CD4-positive, alpha-beta memory T cell (primary cell): ENCODE results near the gene TNNI2. TPM values are rescaled to one million over a fixed set of nuclear protein-coding genes. Genes with fewer than 3 reads are reported as not detected.

Experiments used
- CTCF ChIA-PET: fragments of 350-600 bp; sonication (Branson Sonifier 250); formaldehyde crosslinking; loops from one replicate; lab custom pipeline; 2021; ENCODE audit warnings: inconsistent platforms; ENCODE audit not compliant: partially characterized antibody; lab: Charles Lee
- POLR2A ChIA-PET: fragments of 350-600 bp; sonication (Branson Sonifier 250); formaldehyde crosslinking; loops from one replicate; lab custom pipeline; 2021; ENCODE audit not compliant: partially characterized antibody; lab: Charles Lee
- DNase-seq, 5 donors: peaks; one replicate each; pipeline versions ENCODE4 v3.0.0 to v3.0.0-alpha.2; 2020 to 2022; ENCODE audit warnings: mixed read lengths in 1 of 5
- H3K27ac ChIP-seq: one replicate; pipeline ENCODE4 v1.7.0; 2013; ENCODE audit warnings: low read depth, low read length
- H3K27me3 ChIP-seq: 2 replicates; pipeline ENCODE4 v1.7.0; 2013; ENCODE audit warnings: mild to moderate bottlenecking, low read length, moderate library complexity; ENCODE audit not compliant: insufficient read depth
- H3K36me3 ChIP-seq: 2 replicates; pipeline ENCODE4 v1.7.0; 2013; ENCODE audit warnings: mild to moderate bottlenecking, low read length, moderate library complexity; ENCODE audit not compliant: insufficient read depth
- H3K4me1 ChIP-seq: 2 replicates; pipeline ENCODE4 v1.7.0; 2013; ENCODE audit warnings: mild to moderate bottlenecking, low read length, moderate library complexity; ENCODE audit not compliant: insufficient read depth
- H3K4me3 ChIP-seq, 2 donors: one replicate each; pipeline ENCODE4 v1.7.0; 2013; ENCODE audit warnings: low read length in 2 of 2, mild to moderate bottlenecking in 1 of 2
- H3K9me3 ChIP-seq, 2 donors: one replicate each; pipeline ENCODE4 v1.7.0; 2013; ENCODE audit warnings: low read length in 2 of 2, control low read depth in 1 of 2; ENCODE audit not compliant: control insufficient read depth in 1 of 2
- H3K27ac Mint-ChIP-seq, 7 donors: one replicate each; pipeline ENCODE4 v1.8.0; 2020 to 2021; ENCODE audit warnings: mixed read lengths in 7 of 7, mild to moderate bottlenecking in 6 of 7, inconsistent platforms in 3 of 7, moderate library complexity in 3 of 7
- H3K27me3 Mint-ChIP-seq, 2 donors: one replicate each; pipeline ENCODE4 v1.8.0; 2020 to 2021; ENCODE audit warnings: mixed read lengths in 2 of 2
- H3K36me3 Mint-ChIP-seq, 2 donors: one replicate each; pipeline ENCODE4 v1.8.0; 2020 to 2021; ENCODE audit warnings: mixed read lengths in 2 of 2, inconsistent platforms in 1 of 2, mild to moderate bottlenecking in 1 of 2
- H3K4me1 Mint-ChIP-seq, 4 donors: one replicate each; pipeline ENCODE4 v1.8.0; 2020 to 2021; ENCODE audit warnings: mixed read lengths in 4 of 4, mild to moderate bottlenecking in 1 of 4
- H3K4me3 Mint-ChIP-seq, 8 donors: one replicate each; pipeline ENCODE4 v1.8.0; 2020 to 2021; ENCODE audit warnings: mixed read lengths in 8 of 8, mild to moderate bottlenecking in 7 of 8, moderate library complexity in 6 of 8, inconsistent platforms in 3 of 8
- H3K9me3 Mint-ChIP-seq, 8 donors: one replicate each; pipeline ENCODE4 v1.8.0; 2020 to 2021; ENCODE audit warnings: mixed read lengths in 8 of 8, mild to moderate bottlenecking in 5 of 8, inconsistent platforms in 3 of 8, moderate library complexity in 1 of 8
- intact Hi-C: fragments of 100-400 bp; cut with micrococcal nuclease; formaldehyde crosslinking; loops from one replicate; pipeline ENCODE4 v1.15.1; 2023
- polyA plus RNA-seq, 2 donors: library from polyadenylated mRNA; unstranded; fragments of 300-500 nt; fragmentation: Illumina TruSeq; gene quantifications; one replicate each; pipeline ENCODE4 v1.2.3, GENCODE V29; 2021
- total RNA-seq, 2 experiments: library from RNA; stranded (reverse); gene quantifications; one replicate each; pipeline ENCODE4 v1.2.3, GENCODE V29; 2021

The TNNI2 gene
- total and polyA plus RNA-seq, 4 experiments from 2014 or later: not detected

DNA sequence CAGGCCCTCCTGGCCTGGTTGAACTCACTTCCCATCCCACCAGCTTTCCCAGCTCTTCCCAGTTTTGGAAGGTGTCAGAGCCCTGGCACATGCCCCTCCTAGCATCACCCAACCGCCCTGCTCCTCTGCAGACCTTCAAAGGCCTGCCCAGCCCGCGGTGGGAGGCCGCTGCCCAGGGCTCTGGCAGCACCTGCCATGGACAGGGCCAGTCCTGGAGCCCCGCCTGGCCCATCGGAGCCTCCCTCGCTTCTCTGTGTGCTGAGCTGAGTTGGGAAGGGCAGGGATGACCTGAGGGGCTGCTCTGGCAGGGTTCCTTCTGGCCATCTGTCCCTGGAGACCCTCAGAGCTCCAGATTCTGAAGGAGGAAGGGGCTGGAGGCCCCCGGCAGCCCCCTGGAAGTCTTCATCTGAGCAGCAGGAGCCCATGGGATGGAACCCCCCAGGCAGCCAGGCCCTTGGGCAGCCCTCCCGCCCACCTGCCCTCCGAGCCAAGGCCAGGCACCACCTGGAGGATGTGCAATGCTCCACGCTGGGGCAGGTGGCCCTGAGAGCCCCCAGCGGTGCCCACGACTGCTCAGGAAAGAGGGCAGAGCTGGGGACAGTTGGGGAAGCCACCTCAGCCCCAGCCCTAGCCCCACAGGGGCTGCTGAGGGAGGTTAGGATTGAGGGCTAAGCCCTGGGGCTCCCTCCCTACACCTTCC lies 17.7 kb downstream of the TNNI2 start:
- peak overlapping the region in 6 of 7 donors; percentile 35 to 85 (median 48) for H3K27ac Mint-ChIP-seq
- peaks cover 0 to 21% of the 10 kb centered on the region in 2 donors for H3K36me3 Mint-ChIP-seq
- peaks cover 16 to 57% (median 31%) of the 10 kb centered on the region in 4 donors for H3K4me1 Mint-ChIP-seq
- no peak for DNase-seq
- ChIA-PET POLR2A (interaction anchor here (0.8 to 13.5 kb wide), 7 partner anchors 8 to 294 kb away, joined by 3 to 189 read pairs (median 16); partner anchors contain the start of gene PRR33), CTCF (interaction anchor here (1.0 to 2.2 kb wide), 3 partner anchors 18 to 26 kb away, joined by 3 to 5 read pairs (median 4); partner anchors contain the start of gene TNNI2)
- peak overlapping the region; percentile 5 for H3K27ac ChIP-seq
- H3K4me3 Mint-ChIP-seq: peak overlapping the region in 6 of 8 donors; percentile 19 to 73 (median 53)
- no peaks in the 10 kb centered on the region for H3K27me3 Mint-ChIP-seq
- no peaks in the 10 kb centered on the region for H3K9me3 Mint-ChIP-seq
- H3K36me3 ChIP-seq: peaks cover 4% of the 10 kb centered on the region
- H3K27me3 ChIP-seq: no peaks in the 10 kb centered on the region
- no peaks in the 10 kb centered on the region for H3K9me3 ChIP-seq
- intact Hi-C loops: no loop called here
- no peak overlapping the region for H3K4me3 ChIP-seq
- peaks cover 78% of the 10 kb centered on the region for H3K4me1 ChIP-seq

DNA sequence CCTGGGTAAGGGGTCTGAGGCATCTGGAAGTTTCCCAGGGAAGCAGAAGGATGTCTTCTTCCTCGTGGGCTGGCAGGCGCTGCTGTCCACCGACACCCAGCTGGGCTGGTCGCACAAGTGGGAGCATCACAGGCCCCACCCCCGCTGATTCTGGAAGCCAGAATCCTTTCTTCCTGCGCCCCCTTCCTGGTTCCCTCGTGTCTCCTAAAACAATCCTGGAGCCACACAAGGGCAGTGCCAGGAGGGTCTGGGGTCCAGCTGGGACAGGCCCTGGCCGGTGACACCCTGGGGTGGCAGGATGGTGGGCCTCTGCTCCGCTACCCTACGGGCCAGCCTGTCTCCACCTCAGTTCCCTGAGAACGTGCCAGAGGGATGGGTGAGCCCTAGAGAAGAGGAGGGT lies 18.3 kb downstream of the TNNI2 start:
- ChIA-PET POLR2A (interaction anchor here (0.8 to 13.5 kb wide), 4 partner anchors 9 to 21 kb away, joined by 3 to 189 read pairs (median 78); no protein-coding TSS in a partner anchor), CTCF (interaction anchor here (1.2 kb wide), 1 partner anchor 25 kb away, joined by 4 read pairs; no protein-coding TSS in a partner anchor)
- intact Hi-C loops: no loop called here
- Mint-ChIP-seq H3K27me3 (no peaks in the 10 kb centered on the region), H3K4me1 (peaks cover 15 to 51% (median 27%) of the 10 kb centered on the region in 4 donors), H3K9me3 (no peaks in the 10 kb centered on the region), H3K36me3 (peaks cover 0 to 21% of the 10 kb centered on the region in 2 donors), H3K27ac (peak overlapping the region in 2 of 7 donors; percentile 32 to 52), H3K4me3 (no peak overlapping the region)
- H3K4me3 ChIP-seq: no peak overlapping the region
- H3K36me3 ChIP-seq: peaks cover 4% of the 10 kb centered on the region
- H3K4me1 ChIP-seq: peaks cover 78% of the 10 kb centered on the region
- no peaks in the 10 kb centered on the region for H3K9me3 ChIP-seq
- no peaks in the 10 kb centered on the region for H3K27me3 ChIP-seq
- no peak for DNase-seq
- no peak overlapping the region for H3K27ac ChIP-seq

DNA sequence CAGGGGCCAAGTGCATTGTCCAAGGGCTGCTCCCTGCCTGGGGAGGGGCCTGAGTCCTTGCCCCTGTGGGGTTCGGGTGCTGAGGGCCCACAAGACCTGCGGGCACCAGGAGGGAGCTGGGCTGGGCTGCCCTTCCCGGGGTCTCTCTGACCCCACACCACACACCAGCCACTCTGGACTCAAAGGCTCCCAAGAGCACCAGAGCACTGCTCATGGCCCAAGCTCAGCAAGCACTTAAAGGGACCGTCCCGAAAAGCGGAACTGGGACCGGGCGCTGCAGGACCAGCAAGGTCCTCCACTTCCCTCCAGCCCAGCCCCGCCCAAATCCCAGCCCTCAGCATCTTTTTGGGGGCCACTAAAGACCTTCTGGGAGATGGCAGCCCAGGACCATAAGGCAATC lies 19.4 kb downstream of the TNNI2 start:
- CTCF ChIA-PET: interaction anchor here (1.2 kb wide), 1 partner anchor 24 kb away, joined by 4 read pairs; no protein-coding TSS in a partner anchor
- Mint-ChIP-seq H3K27ac (peak overlapping the region in 2 of 7 donors; percentile 32 to 41), H3K4me3 (no peak overlapping the region), H3K36me3 (peaks cover 0 to 16% of the 10 kb centered on the region in 2 donors), H3K27me3 (no peaks in the 10 kb centered on the region), H3K9me3 (no peaks in the 10 kb centered on the region), H3K4me1 (peaks cover 9 to 41% (median 19%) of the 10 kb centered on the region in 4 donors)
- DNase-seq: no peak
- Histone ChIP-seq H3K36me3 (peaks cover 4% of the 10 kb centered on the region), H3K27me3 (no peaks in the 10 kb centered on the region), H3K4me3 (no peak overlapping the region), H3K4me1 (peaks cover 82% of the 10 kb centered on the region), H3K9me3 (no peaks in the 10 kb centered on the region), H3K27ac (no peak overlapping the region)
- POLR2A ChIA-PET: interaction anchor here (2.3 to 13.5 kb wide), 3 partner anchors 9 to 20 kb away, joined by 6 to 189 read pairs (median 139); no protein-coding TSS in a partner anchor
- intact Hi-C loops: no loop called here

DNA sequence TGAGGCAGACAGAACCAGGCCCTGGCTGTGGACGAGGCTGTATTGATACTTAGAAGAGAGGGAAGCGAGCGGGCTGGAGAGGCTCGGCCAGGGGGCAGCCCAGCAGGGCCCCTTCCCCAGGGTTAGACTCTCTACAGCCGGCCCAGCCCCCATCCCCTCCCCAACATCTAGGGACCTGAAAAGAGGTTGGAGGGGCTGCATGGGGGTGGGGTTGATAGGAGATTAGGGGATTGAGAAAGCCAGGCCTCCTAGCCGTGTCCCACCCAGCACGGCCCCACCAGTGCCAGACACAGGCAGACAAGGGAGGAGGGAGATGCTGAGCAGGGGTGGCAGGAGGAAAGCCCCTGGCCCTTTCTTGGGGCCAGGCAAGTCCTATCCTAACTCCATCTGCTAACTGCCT lies 19.8 kb downstream of the TNNI2 start:
- H3K4me3 Mint-ChIP-seq: peak overlapping the region in 1 of 8 donors; percentile 10
- peaks cover 4% of the 10 kb centered on the region for H3K36me3 ChIP-seq
- intact Hi-C loops: no loop called here

DNA sequence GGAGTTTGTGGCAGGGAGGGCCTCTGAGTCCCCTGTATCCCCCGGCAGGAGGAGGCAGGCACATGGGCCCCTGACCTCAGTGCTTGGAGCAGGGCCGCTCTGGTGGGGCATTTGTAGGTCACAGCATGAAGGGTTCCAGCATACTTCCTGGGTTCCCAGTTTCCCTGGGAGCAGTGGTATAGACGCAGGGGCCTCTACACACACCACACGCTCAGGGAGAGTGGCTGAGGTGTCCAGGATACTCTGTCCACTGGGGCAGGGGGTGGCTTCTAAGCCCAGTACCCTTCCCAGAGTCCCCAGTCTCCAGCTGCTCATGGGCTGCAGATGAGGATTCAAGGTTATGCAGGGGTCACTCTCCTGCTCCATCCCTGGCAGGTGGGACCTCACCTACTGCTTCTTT lies 20.2 kb downstream of the TNNI2 start:
- intact Hi-C loops: no loop called here
- Histone ChIP-seq H3K9me3 (no peaks in the 10 kb centered on the region), H3K4me1 (peaks cover 90% of the 10 kb centered on the region), H3K27me3 (no peaks in the 10 kb centered on the region), H3K36me3 (peaks cover 4% of the 10 kb centered on the region), H3K27ac (no peak overlapping the region), H3K4me3 (no peak overlapping the region)
- POLR2A ChIA-PET: interaction anchor here (0.5 to 2.3 kb wide), 2 partner anchors 10 to 19 kb away, joined by 3 to 6 read pairs; no protein-coding TSS in a partner anchor
- Mint-ChIP-seq H3K27ac (peak overlapping the region in 6 of 7 donors; percentile 21 to 61 (median 41)), H3K4me1 (peaks cover 9 to 39% (median 16%) of the 10 kb centered on the region in 4 donors), H3K9me3 (no peaks in the 10 kb centered on the region), H3K27me3 (no peaks in the 10 kb centered on the region), H3K4me3 (peak overlapping the region in 1 of 8 donors; percentile 10), H3K36me3 (peaks cover 0 to 8% of the 10 kb centered on the region in 2 donors)
- CTCF ChIA-PET: interaction anchor here (0.9 to 1.2 kb wide), 2 partner anchors 9 to 23 kb away, joined by 3 to 4 read pairs; no protein-coding TSS in a partner anchor
- no peak for DNase-seq

More for the DNA sequence above, 19.8 kb downstream of the TNNI2 start:
- no peak for DNase-seq
- Histone ChIP-seq H3K27me3 (no peaks in the 10 kb centered on the region), H3K4me1 (peaks cover 86% of the 10 kb centered on the region), H3K9me3 (no peaks in the 10 kb centered on the region), H3K27ac (no peak overlapping the region), H3K4me3 (no peak overlapping the region)
- peaks cover 0 to 12% of the 10 kb centered on the region in 2 donors for H3K36me3 Mint-ChIP-seq
- peak overlapping the region in 5 of 7 donors; percentile 13 to 61 (median 41) for H3K27ac Mint-ChIP-seq
- H3K4me1 Mint-ChIP-seq: peaks cover 9 to 41% (median 17%) of the 10 kb centered on the region in 4 donors
- POLR2A ChIA-PET: interaction anchor here (0.5 to 9.5 kb wide), 3 partner anchors 9 to 19 kb away, joined by 3 to 139 read pairs (median 6); no protein-coding TSS in a partner anchor
- CTCF ChIA-PET: interaction anchor here (1.2 kb wide), 1 partner anchor 24 kb away, joined by 4 read pairs; no protein-coding TSS in a partner anchor
- no peaks in the 10 kb centered on the region for H3K9me3 Mint-ChIP-seq
- H3K27me3 Mint-ChIP-seq: no peaks in the 10 kb centered on the region

DNA sequence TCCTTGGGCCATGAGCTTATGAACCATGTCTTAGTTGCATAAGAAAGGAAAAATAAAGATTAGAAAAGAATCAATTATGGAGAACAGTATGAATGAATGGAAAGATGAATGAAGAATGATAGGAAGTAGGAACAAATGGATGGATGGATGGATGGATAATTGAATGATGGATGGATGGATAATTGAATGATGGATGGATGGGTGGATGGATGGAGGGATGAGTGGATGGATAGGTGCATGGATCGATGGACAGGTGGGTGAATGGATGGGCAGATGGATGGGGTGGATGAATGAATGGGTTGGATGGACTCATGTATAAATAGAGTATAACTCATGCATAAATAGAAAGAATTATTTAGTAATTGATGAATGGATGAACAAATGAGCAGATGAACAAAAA lies 21.3 kb downstream of the TNNI2 start:
- intact Hi-C loops: no loop called here
- H3K27ac Mint-ChIP-seq: no peak overlapping the region
- H3K36me3 ChIP-seq: peaks cover 4% of the 10 kb centered on the region
- peaks cover 0 to 7% of the 10 kb centered on the region in 2 donors for H3K36me3 Mint-ChIP-seq
- H3K4me3 Mint-ChIP-seq: no peak overlapping the region
- no peaks in the 10 kb centered on the region for H3K27me3 Mint-ChIP-seq
- peaks cover 0 to 2% (median 0%) of the 10 kb centered on the region in 8 donors for H3K9me3 Mint-ChIP-seq
- H3K9me3 ChIP-seq: no peaks in the 10 kb centered on the region
- ChIA-PET CTCF (interaction anchor here (0.9 to 1.1 kb wide), 2 partner anchors 10 to 12 kb away, joined by 3 read pairs; no protein-coding TSS in a partner anchor), POLR2A (interaction anchor here (2.3 kb wide), 1 partner anchor 11 kb away, joined by 6 read pairs; no protein-coding TSS in a partner anchor)
- H3K4me1 ChIP-seq: peaks cover 89% of the 10 kb centered on the region
- no peak overlapping the region for H3K4me3 ChIP-seq
- peaks cover 13 to 39% (median 18%) of the 10 kb centered on the region in 4 donors for H3K4me1 Mint-ChIP-seq
- no peak for DNase-seq
- H3K27ac ChIP-seq: no peak overlapping the region
- no peaks in the 10 kb centered on the region for H3K27me3 ChIP-seq
